HL-60/S4 treated with phorbol 12-myristate 13-acetate at 8.2 ng/mL for 4 days and 3 days (cell line): ENCODE data around the gene SP140.
"Not testable (repeated sequence)": the region's sequence is repeated elsewhere in the genome, so short reads cannot be mapped to it uniquely, and the experiment has no call there.

Experiments used
- in situ Hi-C: fragments of 300-500 bp; cut with MboI; formaldehyde crosslinking; loops from 2 replicates; pipeline ENCODE4 v1.15.0; 2022; ENCODE audit warnings: low sequenced_read_pairs

SP140 gene

GRCh38 chr2:230224458-230224857 lies 1.1 kb upstream of the SP140 start:
- in situ Hi-C loops, result no loop called here

DNA sequence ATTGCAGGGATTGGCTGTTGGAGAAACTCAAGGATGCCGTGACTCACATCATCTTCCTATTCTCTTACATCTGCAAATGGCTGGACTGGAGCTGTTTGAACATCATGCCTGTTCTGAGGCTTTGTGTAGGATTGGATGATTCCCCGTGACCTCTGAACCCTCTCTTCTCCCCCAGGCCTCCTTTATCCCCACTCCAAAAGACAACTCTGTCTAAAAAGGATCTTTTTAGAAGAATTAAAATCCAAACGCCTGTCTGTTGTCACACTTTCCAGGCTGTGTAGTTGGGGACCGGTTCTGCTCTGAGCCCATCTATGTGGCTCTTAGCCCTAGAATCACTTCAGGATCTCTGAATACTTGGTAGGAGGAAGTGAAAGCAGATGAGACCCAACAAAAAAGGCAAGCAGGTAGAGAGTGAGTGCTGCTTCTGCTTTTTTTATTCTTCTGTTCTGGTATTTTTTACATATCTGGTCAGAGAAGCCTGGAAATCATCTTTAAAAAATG lies 565 bp downstream of the SP140 start:
- in situ Hi-C loops, result no loop called here

- in situ Hi-C loops, result no loop called here
These were observed 1.7 kb downstream of the SP140 start for GRCh38 chr2:230227216-230227615.

DNA sequence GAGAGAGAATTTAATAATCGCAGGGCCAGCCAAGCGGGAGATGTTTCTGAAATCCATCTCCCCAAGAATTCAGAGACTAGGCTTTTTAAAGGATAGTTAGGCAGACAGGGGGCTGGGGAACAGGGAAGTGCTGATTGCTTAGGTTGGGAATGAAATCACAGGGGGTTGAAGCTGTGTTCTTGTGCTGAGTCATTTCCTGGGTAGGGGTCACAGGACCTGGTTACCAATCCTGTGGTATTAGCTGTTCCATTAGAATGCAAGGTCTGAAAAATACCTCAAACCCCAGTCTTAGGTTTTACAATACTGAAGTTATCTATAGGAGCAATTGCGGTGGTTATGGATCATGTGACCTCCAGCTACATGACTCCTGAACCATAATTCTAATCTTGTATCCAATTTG lies 4.6 kb downstream of the SP140 start:
- in situ Hi-C loops, result no loop called here

GRCh38 chr2:230230496-230231200 lies 5.1 kb downstream of the SP140 start:
- in situ Hi-C loops, result no loop called here

GRCh38 chr2:230231251-230231650 lies 5.7 kb downstream of the SP140 start:
- in situ Hi-C loops, result no loop called here

DNA sequence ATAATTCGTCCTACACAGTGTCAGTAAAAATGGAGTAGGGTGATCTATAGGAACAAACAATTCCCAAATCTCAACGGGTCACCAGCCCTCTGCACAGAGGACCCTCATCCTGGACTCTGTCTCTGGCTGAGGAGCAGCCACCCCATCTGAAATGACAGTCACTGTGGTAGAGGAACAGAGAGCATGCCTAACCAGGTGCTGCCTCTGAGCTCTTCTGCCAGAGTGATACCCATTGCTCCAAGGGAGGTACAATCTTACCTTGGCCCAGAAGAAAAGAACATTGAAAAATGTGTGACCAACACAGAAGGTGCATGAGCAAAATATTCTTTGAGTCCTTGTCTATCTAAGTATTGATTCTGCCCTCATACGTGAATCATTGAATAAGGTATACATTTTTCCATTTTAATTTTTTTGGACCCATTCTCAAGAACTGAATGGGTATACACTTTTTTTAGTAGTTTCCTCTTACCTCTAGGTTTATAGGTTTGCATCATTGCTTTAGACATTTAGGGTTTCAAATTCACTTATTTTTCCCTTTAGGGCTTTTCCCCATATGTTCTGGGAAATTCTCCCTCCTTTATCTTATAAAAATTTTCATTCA lies 8.7 kb downstream of the SP140 start:
- in situ Hi-C loops, result no loop called here

- in situ Hi-C loops, result no loop called here
These were observed 9.3 kb downstream of the SP140 start for GRCh38 chr2:230234845-230235244.

- in situ Hi-C loops, result no loop called here
These were observed 18.7 kb downstream of the SP140 start for GRCh38 chr2:230244211-230244610.

DNA sequence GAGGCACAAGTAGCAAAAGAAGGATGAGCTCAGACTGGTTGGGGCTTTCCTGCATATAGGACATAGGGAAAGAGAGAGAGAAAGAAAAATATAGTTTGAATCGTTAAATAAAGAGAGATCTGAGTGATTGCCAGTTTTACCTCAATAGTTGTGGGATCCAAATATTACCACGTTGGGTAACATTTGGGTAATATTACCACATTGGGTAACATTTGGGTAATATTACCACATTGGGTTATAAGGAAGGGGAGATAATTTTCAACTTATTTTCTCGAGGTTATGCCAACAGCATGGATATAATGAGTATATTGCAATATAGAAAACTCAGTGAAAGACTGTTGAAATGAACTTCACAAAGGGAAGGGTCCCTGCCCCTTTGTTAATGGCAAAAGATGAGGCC lies 20.7 kb downstream of the SP140 start:
- in situ Hi-C loops, result no loop called here

GRCh38 chr2:230250231-230250630 lies 24.7 kb downstream of the SP140 start:
- in situ Hi-C loops, result no loop called here

GRCh38 chr2:230254152-230254881 lies 28.8 kb downstream of the SP140 start:
- in situ Hi-C loops, result no loop called here

- in situ Hi-C loops, result no loop called here
These were observed 31.3 kb downstream of the SP140 start for GRCh38 chr2:230256733-230257332.

DNA sequence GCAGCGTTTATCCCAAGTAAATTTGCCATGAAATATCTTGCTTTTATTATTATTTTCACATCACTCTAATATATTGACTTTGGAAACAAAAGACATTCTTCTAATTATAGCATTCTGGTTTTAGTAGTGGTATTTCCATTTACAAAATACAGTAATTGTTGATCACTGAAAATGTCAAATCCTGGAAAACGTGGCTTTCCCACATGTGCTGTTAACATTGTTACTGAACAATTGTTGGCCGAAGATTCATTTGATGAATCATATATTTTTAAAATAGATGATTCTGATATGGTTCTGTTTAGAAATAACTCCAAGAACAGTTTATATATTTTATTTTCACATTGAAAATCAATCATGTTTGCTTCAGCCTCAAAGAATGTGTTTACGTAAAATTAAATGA lies 32.9 kb downstream of the SP140 start:
- in situ Hi-C loops, result no loop called here

GRCh38 chr2:230262246-230262645 lies 36.7 kb downstream of the SP140 start:
- in situ Hi-C loops, result no loop called here

DNA sequence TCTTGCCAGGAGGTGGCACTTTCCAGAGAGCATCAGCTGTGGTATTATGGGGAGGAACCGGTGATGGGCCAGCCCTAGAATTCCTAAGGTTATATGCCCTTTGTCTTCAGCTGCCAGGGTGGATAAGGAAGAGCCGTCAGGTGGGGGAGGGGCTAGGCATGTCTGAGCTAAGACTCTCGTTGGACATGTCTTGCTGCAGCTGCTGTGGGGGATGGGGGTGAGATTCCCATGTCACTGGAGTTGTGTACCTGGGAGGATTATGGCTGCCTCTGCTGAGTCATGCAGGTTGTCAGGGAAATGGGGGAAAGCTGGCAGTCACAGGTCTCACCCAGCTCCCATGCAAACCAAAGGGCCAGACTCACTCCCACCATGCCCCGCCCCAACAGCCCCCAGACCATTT lies 39.4 kb downstream of the SP140 start:
- in situ Hi-C loops, result not testable (repeated sequence)

DNA sequence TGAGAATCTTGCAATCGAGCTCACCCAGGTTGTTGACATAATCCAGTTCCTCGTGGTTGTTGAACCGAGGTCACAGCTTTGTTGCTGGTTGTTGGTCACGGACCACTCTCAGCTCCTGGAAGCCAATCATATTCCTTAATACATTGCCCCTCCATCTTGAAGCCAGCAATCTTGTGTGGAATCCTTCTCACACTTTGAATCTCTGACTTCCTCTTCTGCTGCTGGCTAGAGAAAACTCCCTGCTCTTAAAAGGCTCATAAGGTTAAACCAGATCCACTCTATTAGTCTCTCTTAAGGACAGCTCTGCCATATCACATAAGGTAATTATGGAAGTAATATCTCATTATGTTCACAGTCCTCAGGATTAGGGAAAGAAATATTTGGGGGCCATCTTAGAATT lies 41.1 kb downstream of the SP140 start:
- in situ Hi-C loops, result no loop called here

DNA sequence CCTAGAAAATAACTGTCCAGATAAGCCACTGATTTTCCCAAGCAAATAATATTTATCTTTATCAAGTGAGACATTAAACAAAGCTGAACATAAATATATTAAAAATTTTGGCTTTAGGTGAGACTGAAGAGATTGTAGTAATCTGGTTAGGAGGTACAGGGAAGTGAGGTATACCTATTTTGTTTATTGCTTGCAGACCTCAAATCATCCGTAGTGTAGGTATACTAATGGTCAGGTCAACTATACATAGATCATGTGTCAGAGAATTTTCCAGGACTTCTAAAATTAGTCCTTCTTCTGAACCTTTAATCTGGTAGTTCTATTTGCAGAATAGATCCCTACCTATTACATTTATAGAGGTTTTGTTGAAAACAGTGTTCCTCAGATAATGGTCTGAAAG lies 41.5 kb downstream of the SP140 start:
- in situ Hi-C loops, result no loop called here

DNA sequence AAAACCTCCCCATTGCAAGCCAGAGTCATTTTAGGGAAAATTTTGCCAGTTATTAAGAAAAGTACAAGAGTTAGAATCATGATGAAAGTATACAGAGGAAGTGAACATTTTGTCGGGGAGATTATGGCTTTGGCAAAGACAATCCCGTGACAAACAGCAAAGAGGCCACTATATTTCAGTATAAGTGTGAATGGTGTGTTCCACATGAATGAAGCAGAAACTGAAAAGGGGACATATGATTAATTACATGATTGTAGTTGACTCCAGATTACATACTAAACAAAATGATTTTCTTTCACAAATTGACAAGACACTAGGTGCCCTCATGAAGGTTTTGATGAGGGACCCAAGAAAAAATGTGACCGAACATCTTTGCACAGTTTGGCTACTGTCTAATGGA lies 42.0 kb downstream of the SP140 start:
- in situ Hi-C loops, result no loop called here

- in situ Hi-C loops, result no loop called here
These were observed 43.2 kb downstream of the SP140 start for GRCh38 chr2:230268606-230269243.

- in situ Hi-C loops, result no loop called here
These were observed 44.2 kb downstream of the SP140 start for GRCh38 chr2:230269715-230270114.
